Heart left ventricle (tissue), 16 donors: Measurements from ENCODE around the gene FCHSD1. TPM values are rescaled to one million over a fixed set of nuclear protein-coding genes. Genes with fewer than 3 reads are reported as not detected.

Experiments
- ATAC-seq, 4 donors: fragments of 200-7000 bp; cut with Tn5 transposase; one replicate each; pipeline ENCODE4 v1.9.1; 2020 to 2022; ENCODE audit warnings: moderate library complexity in 4 of 4, mild to moderate bottlenecking in 3 of 4, moderate number of reproducible peaks in 1 of 4
- DNase-seq, 5 donors: peaks; one replicate each; pipeline ENCODE4 v3.0.0-alpha.2; 2020
- H3K27ac ChIP-seq, 12 donors: fragments of 200-600 bp; sonication (generic) in 4 of 12; one replicate each; pipeline versions ENCODE4 v1.5.0 to v1.8.0; 2016 to 2022; ENCODE audit warnings: mild to moderate bottlenecking in 2 of 12
- H3K27me3 ChIP-seq, 9 donors: fragments of 200-600 bp; sonication (generic) in 2 of 9; one replicate each; pipeline versions ENCODE4 v1.5.1 to v1.8.0; 2016 to 2022; ENCODE audit warnings: mild to moderate bottlenecking in 3 of 9
- H3K36me3 ChIP-seq, 9 donors: fragments of 200-600 bp; sonication (generic) in 2 of 9; one replicate each; pipeline versions ENCODE4 v1.5.0 to v1.8.0; 2018 to 2022; ENCODE audit warnings: mild to moderate bottlenecking in 2 of 9
- H3K4me1 ChIP-seq, 12 donors: fragments of 200-600 bp; sonication (generic) in 4 of 12; one replicate each; pipeline versions ENCODE4 v1.5.0 to v1.8.0; 2016 to 2022; ENCODE audit warnings: mild to moderate bottlenecking in 3 of 12
- H3K4me3 ChIP-seq, 12 donors: fragments of 200-600 bp; sonication (generic) in 4 of 12; one replicate each; pipeline versions ENCODE4 v1.5.0 to v1.8.0; 2017 to 2022; ENCODE audit warnings: mild to moderate bottlenecking in 9 of 12, moderate library complexity in 4 of 12
- H3K9me3 ChIP-seq, 12 donors: fragments of 200-600 bp; sonication (generic) in 4 of 12; one replicate each; pipeline versions ENCODE4 v1.5.0 to v1.8.0; 2016 to 2022; ENCODE audit warnings: mild to moderate bottlenecking in 1 of 12
- CTCF ChIP-seq, 12 donors: fragments of 200-600 bp; sonication (generic) in 4 of 12; IDR thresholded peaks; one replicate each; pipeline versions ENCODE4 v1.5.0 to v1.8.0; 2018 to 2022; ENCODE audit warnings: antibody characterized with exemption in 12 of 12, mild to moderate bottlenecking in 5 of 12
- POLR2A ChIP-seq, 2 donors: fragments of 450-650 bp; IDR thresholded peaks; one replicate each; pipeline ENCODE4 v1.6.1; 2017; ENCODE audit warnings: antibody characterized with exemption in 2 of 2, mild to moderate bottlenecking in 2 of 2, moderate library complexity in 2 of 2
- WGBS, 4 donors: extraction: QIAGEN DNeasy Blood & Tissue Kit in 2 of 4; methylation state at CpG; one replicate each; pipeline versions ENCODE4 v1.1.5 to v1.1.7; 2013 to 2018; 5-methylcytosine and 5-hydroxymethylcytosine counted together
- intact Hi-C, 10 donors: fragments of 100-400 bp; cut with DNase I; formaldehyde crosslinking; loops; one replicate each; pipeline versions ENCODE4 v1.11.1 to v1.14.2; 2022
- polyA plus RNA-seq, 2 donors: library from polyadenylated mRNA; stranded (reverse); fragments of 200-250 nt; gene quantifications; one replicate each; pipeline ENCODE4 v1.2.3, GENCODE V29; 2013
- total RNA-seq, 9 donors: library from RNA; depleted of rRNA in 2 of 9; stranded (reverse); fragments of >200 nt in 2 of 9; fragmentation: NEBNext Ultra II Directional in 3 of 9; extraction: Animal tissue kit (Norgen Biotek cat#: 25700) in 3 of 9; gene quantifications; one replicate each; pipeline versions ENCODE4 v1.1.0 to v1.2.4, GENCODE V29; 2016 to 2023
- donor health status: ischemic (EF 13 %, LVEDD 7.1; RV severe dilation, severe dysfunction).
- donor health status: healthy with polysubstance abuse.
- donor health status: DM: no; HTN: yes; CAD: no.
- donor health status: DM: no; HTN: no; CAD: no.
- donor health status: ischemic (EF 25% LVEDD 6.9; RV normal size, moderate dysfunction).
- donor health status: ischemic (EF 25% LVEDD 5.7; RV mildly dilated, moderate dysfunction).
- donor health status: healthy.
- donor health status: DM: yes; HTN: yes; CAD: no.
- donor health status: ischemic (EF 35%, LVEDD 5.7; RV mildly dilated, moderate dysfunction).
- donor health status: nonischemic (EF 11% LVEDD 7.7; RV severe dilation, severe dysfunction).
- donor health status: DM: yes; HTN: yes; CAD: no.
- donor health status: PGD.
- donor health status: ischemic (EF 29% LVEDD 5.4; RV normal size, mild dysfunction).
- donor health status: nonischemic (EF 23%, LVEDD 6.1; RV moderate dilation, normal function).

FCHSD1 gene
- total and polyA plus RNA-seq, 11 donors, result 1.2 to 8.8 (median 2.4) TPM

DNA sequence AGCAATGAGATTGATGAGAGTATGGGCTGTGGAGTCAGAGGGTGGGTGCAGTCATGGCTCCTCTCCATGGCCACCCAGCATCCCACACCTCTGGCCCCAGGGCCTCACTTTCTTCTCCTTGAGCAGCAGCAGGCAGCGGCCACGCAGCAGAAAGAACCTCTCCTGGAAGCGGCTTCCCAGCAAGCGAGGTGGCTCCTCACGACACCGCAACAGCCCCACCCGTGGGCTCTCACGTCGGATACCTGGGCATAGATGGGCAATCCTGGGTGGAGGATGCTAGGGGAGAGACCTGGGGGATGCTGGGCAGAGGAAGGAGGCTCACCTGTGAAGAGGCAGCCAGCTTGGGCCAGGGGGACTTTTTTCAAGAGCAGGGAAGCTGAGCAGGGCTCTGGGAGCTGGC, 5.2 kb upstream of the FCHSD1 start:
- H3K27ac ChIP-seq, result no peak overlapping the region
- no peak overlapping the region for H3K4me3 ChIP-seq
- H3K36me3 ChIP-seq, result peaks cover 0 to 71% (median 58%) of the 10 kb centered on the region in 9 donors
- 93 to 96% (median 93%) methylated on average over 9 of the region's 9 CpGs for WGBS, 4 donors
- no peak for ATAC-seq
- no peak for TF ChIP-seq POLR2A (IDR thresholded peaks at IDR 0.05)
- no peak for TF ChIP-seq CTCF (IDR thresholded peaks at IDR 0.05)
- DNase-seq, result no peak
- intact Hi-C loops, result no loop called here
- H3K4me1 ChIP-seq, result peaks cover 0 to 6% (median 4%) of the 10 kb centered on the region in 12 donors
- H3K27me3 ChIP-seq, result no peaks in the 10 kb centered on the region
- no peaks in the 10 kb centered on the region for H3K9me3 ChIP-seq

DNA sequence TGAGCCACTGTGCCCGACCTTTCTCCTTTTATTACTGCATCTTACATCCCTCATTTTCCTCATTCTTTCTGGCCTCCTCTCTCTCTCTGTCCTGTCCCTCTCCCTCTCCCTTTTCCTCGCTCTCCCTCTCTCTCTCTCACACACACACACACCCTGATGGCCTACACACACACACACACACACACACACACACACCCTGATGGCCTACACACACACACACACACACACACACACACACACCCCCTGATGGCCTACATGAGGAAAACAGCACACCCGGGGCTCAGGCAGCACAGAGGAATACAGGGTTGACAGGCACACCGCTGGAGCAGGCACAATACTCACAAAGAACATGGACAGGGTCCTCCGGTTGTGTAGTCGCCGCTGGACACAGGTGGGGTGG, 3.8 kb upstream of the FCHSD1 start:
- no peak for DNase-seq
- Histone ChIP-seq H3K36me3 (peaks cover 0 to 62% (median 50%) of the 10 kb centered on the region in 9 donors), H3K27ac (no peak overlapping the region), H3K27me3 (no peaks in the 10 kb centered on the region), H3K4me1 (peaks cover 0 to 16% (median 11%) of the 10 kb centered on the region in 12 donors), H3K9me3 (no peaks in the 10 kb centered on the region), H3K4me3 (no peak overlapping the region)
- WGBS, 4 donors, result 88 to 96% (median 89%) methylated on average over 7 of the region's 7 CpGs
- no peak for TF ChIP-seq CTCF (IDR thresholded peaks at IDR 0.05)
- TF ChIP-seq POLR2A (IDR thresholded peaks at IDR 0.05), result no peak
- intact Hi-C loops, result no loop called here
- ATAC-seq, result no peak

GRCh38 chr5:141654298-141654697, 3.1 kb upstream of the FCHSD1 start:
- ATAC-seq (no peak), DNase-seq (no peak)
- Histone ChIP-seq H3K36me3 (peaks cover 0 to 55% (median 42%) of the 10 kb centered on the region in 9 donors), H3K4me1 (peaks cover 0 to 18% (median 11%) of the 10 kb centered on the region in 12 donors), H3K4me3 (no peak overlapping the region), H3K27me3 (no peaks in the 10 kb centered on the region), H3K9me3 (no peaks in the 10 kb centered on the region), H3K27ac (no peak overlapping the region)
- TF ChIP-seq POLR2A (IDR thresholded peaks at IDR 0.05), result no peak
- TF ChIP-seq CTCF (IDR thresholded peaks at IDR 0.05), result no peak
- 74 to 86% (median 77%) methylated on average over 2 of the region's 2 CpGs for WGBS, 4 donors
- intact Hi-C loops, result no loop called here

DNA sequence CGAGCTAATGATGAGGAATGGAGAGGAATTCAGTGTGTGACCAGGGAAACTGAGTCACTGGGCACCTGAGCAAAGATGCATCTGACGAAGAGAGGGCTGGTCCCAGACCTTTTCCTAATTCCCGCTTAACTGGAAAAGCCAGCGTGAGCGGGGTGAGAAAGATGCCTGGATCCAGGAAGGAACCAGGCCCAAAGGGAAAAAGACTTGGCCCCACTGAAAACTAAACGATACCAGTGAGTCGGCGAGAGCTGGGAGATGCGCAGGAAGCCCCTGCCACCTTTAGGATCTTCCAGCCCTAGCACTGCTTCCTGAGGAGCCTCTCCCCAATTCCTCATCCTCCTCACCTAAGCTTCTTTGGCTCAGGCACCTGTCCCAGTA, 499 bp upstream of the FCHSD1 start:
- peak overlapping the region; percentile 38 to 74 (median 61) for H3K4me3 ChIP-seq
- H3K36me3 ChIP-seq, result peaks cover 0 to 44% (median 24%) of the 10 kb centered on the region in 9 donors
- no peaks in the 10 kb centered on the region for H3K9me3 ChIP-seq
- peak overlapping the region in 7 of 12 donors; percentile 6 to 58 (median 43) for H3K27ac ChIP-seq
- no peak for DNase-seq
- peak in 1 of 4 donors; percentile 4 for ATAC-seq
- peaks cover 0 to 18% (median 11%) of the 10 kb centered on the region in 12 donors for H3K4me1 ChIP-seq
- intact Hi-C loops, result no loop called here
- WGBS, 4 donors, result 49 to 53% (median 51%) methylated on average over 9 of the region's 9 CpGs
- H3K27me3 ChIP-seq, result no peaks in the 10 kb centered on the region
- no peak for TF ChIP-seq POLR2A (IDR thresholded peaks at IDR 0.05)

DNA sequence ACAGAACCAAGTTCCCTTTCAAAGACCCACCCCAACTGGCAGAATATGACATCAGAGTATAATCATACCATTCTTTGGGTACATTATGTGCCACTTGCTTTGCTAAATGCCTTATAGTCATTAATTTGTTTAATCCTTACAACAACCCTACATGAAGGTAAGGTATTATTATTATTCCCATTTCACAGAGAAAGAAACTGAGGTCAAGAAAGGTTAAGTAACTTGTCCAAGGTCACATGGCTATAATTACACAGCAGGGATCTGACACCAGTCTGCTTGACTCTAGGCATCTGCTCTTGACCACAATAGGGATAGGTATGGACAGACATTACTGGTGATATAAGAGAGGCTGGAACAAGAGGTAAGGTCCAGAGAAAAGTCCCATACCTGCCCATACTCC, 1.2 kb downstream of the FCHSD1 start:
- Histone ChIP-seq H3K27me3 (no peaks in the 10 kb centered on the region), H3K4me3 (no peak overlapping the region), H3K4me1 (peaks cover 0 to 18% (median 11%) of the 10 kb centered on the region in 12 donors), H3K27ac (no peak overlapping the region), H3K36me3 (peaks cover 0 to 46% (median 14%) of the 10 kb centered on the region in 9 donors), H3K9me3 (no peaks in the 10 kb centered on the region)
- no peak for TF ChIP-seq POLR2A (IDR thresholded peaks at IDR 0.05)
- TF ChIP-seq CTCF (IDR thresholded peaks at IDR 0.05), result no peak
- intact Hi-C loops, result no loop called here
- ATAC-seq (no peak), DNase-seq (no peak)
